CD4-positive, alpha-beta memory T cell (primary cell): ENCODE measurements around the gene SRPK1. TPM values are rescaled to one million over a fixed set of nuclear protein-coding genes. Genes with fewer than 3 reads are reported as not detected.
A peak's percentile ranks its signal among the peaks of the same experiment; 100 is the strongest.

ENCODE experiments used
- CTCF ChIA-PET: fragments of 350-600 bp; sonication (Branson Sonifier 250); formaldehyde crosslinking; loops from one replicate; lab custom pipeline; 2021; ENCODE audit warnings: inconsistent platforms; ENCODE audit not compliant: partially characterized antibody; lab: Charles Lee
- POLR2A ChIA-PET: fragments of 350-600 bp; sonication (Branson Sonifier 250); formaldehyde crosslinking; loops from one replicate; lab custom pipeline; 2021; ENCODE audit not compliant: partially characterized antibody; lab: Charles Lee
- DNase-seq, 5 donors: peaks; one replicate each; pipeline versions ENCODE4 v3.0.0 to v3.0.0-alpha.2; 2020 to 2022; ENCODE audit warnings: mixed read lengths in 1 of 5
- H3K27ac ChIP-seq: one replicate; pipeline ENCODE4 v1.7.0; 2013; ENCODE audit warnings: low read depth, low read length
- H3K27me3 ChIP-seq: 2 replicates; pipeline ENCODE4 v1.7.0; 2013; ENCODE audit warnings: mild to moderate bottlenecking, low read length, moderate library complexity; ENCODE audit not compliant: insufficient read depth
- H3K36me3 ChIP-seq: 2 replicates; pipeline ENCODE4 v1.7.0; 2013; ENCODE audit warnings: mild to moderate bottlenecking, low read length, moderate library complexity; ENCODE audit not compliant: insufficient read depth
- H3K4me1 ChIP-seq: 2 replicates; pipeline ENCODE4 v1.7.0; 2013; ENCODE audit warnings: mild to moderate bottlenecking, low read length, moderate library complexity; ENCODE audit not compliant: insufficient read depth
- H3K4me3 ChIP-seq, 2 donors: one replicate each; pipeline ENCODE4 v1.7.0; 2013; ENCODE audit warnings: low read length in 2 of 2, mild to moderate bottlenecking in 1 of 2
- H3K9me3 ChIP-seq, 2 donors: one replicate each; pipeline ENCODE4 v1.7.0; 2013; ENCODE audit warnings: low read length in 2 of 2, control low read depth in 1 of 2; ENCODE audit not compliant: control insufficient read depth in 1 of 2
- H3K27ac Mint-ChIP-seq, 7 donors: one replicate each; pipeline ENCODE4 v1.8.0; 2020 to 2021; ENCODE audit warnings: mixed read lengths in 7 of 7, mild to moderate bottlenecking in 6 of 7, inconsistent platforms in 3 of 7, moderate library complexity in 3 of 7
- H3K27me3 Mint-ChIP-seq, 2 donors: one replicate each; pipeline ENCODE4 v1.8.0; 2020 to 2021; ENCODE audit warnings: mixed read lengths in 2 of 2
- H3K36me3 Mint-ChIP-seq, 2 donors: one replicate each; pipeline ENCODE4 v1.8.0; 2020 to 2021; ENCODE audit warnings: mixed read lengths in 2 of 2, inconsistent platforms in 1 of 2, mild to moderate bottlenecking in 1 of 2
- H3K4me1 Mint-ChIP-seq, 4 donors: one replicate each; pipeline ENCODE4 v1.8.0; 2020 to 2021; ENCODE audit warnings: mixed read lengths in 4 of 4, mild to moderate bottlenecking in 1 of 4
- H3K4me3 Mint-ChIP-seq, 8 donors: one replicate each; pipeline ENCODE4 v1.8.0; 2020 to 2021; ENCODE audit warnings: mixed read lengths in 8 of 8, mild to moderate bottlenecking in 7 of 8, moderate library complexity in 6 of 8, inconsistent platforms in 3 of 8
- H3K9me3 Mint-ChIP-seq, 8 donors: one replicate each; pipeline ENCODE4 v1.8.0; 2020 to 2021; ENCODE audit warnings: mixed read lengths in 8 of 8, mild to moderate bottlenecking in 5 of 8, inconsistent platforms in 3 of 8, moderate library complexity in 1 of 8
- intact Hi-C: fragments of 100-400 bp; cut with micrococcal nuclease; formaldehyde crosslinking; loops from one replicate; pipeline ENCODE4 v1.15.1; 2023
- polyA plus RNA-seq, 2 donors: library from polyadenylated mRNA; unstranded; fragments of 300-500 nt; fragmentation: Illumina TruSeq; gene quantifications; one replicate each; pipeline ENCODE4 v1.2.3, GENCODE V29; 2021
- total RNA-seq, 2 experiments: library from RNA; stranded (reverse); gene quantifications; one replicate each; pipeline ENCODE4 v1.2.3, GENCODE V29; 2021

SRPK1 gene
- total RNA-seq (10 to 100 TPM; 47.6 to 52.0 TPM), polyA plus RNA-seq (10 to 100 TPM; 51.2 to 57.5 TPM)

DNA sequence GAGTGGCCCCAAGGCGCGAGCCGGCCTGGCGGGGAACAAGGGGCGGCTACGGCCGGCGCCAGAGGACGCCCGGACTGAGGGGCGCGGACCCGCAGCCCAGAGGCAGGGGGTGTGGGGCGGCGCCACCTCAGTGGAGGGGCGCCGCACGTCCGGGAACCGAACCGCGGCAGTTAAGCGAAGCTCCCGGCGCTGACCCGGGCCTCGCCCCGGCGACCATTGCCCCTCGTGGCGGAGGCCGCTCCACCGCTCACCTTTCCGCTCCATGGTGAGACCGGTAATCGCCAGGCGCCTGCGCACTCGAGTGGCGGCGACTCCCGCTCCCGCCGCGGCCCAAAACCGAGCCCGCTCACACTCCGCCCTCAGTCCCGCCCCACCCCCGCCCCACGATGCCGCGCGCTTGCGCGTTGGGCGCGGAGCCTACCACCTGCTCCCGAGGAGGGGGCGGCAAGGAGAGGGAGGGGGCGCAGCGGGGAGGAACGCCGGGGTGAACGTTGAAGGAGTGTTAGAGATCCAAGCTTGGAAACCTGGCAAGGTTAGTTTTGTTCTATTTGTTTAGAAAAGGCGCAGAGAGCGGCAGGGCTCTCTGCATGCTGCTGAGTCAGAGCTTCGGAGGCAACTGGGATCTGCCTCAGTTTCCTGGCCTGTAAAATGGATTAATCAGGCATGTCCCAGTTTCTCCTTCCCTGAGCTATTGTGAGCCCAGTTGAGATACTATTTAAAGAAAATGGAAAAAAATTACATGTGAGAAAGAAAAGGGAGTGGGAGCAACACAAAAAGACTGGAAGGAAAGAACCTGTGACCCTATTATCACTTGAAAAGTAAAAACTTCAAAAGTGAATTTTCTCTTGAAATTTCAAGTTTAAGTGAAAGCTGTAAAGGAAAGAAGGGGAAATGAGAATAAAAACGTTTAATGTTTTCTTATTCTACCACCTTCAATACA lies at the start of gene SRPK1:
Gene SRPK1, minus strand, starts transcription at position 306 of the 940 bp plus-strand sequence. Its CDS starts 42 bp downstream, at position 264.
- ChIA-PET CTCF (interaction anchor here (1.0 to 1.1 kb wide), 2 partner anchors 201 to 439 kb away, joined by 3 read pairs; no protein-coding TSS in a partner anchor), POLR2A (interaction anchor here (0.7 to 3.2 kb wide), 4 partner anchors 10 to 174 kb away, joined by 3 to 17 read pairs (median 4); partner anchors contain the start of gene MAPK14)
- H3K27me3 ChIP-seq, result no peaks in the 10 kb centered on the region
- intact Hi-C loops, result loop anchor here (2.0 kb wide), 1 partner anchor 106 kb away; the partner anchor contains the start of gene MAPK14
- H3K27ac ChIP-seq, result peak within 1 kb of the TSS; percentile 68
- Mint-ChIP-seq H3K36me3 (peaks cover 0 to 13% of the 10 kb centered on the region in 2 donors), H3K4me3 (peak within 1 kb of the TSS; percentile 91 to 100 (median 98)), H3K27ac (peak within 1 kb of the TSS; percentile 89 to 98 (median 95)), H3K9me3 (no peaks in the 10 kb centered on the region), H3K27me3 (no peaks in the 10 kb centered on the region), H3K4me1 (peaks cover 27 to 47% (median 36%) of the 10 kb centered on the region in 4 donors)
- peaks cover 44% of the 10 kb centered on the region for H3K4me1 ChIP-seq
- H3K9me3 ChIP-seq, result no peaks in the 10 kb centered on the region
- no peaks in the 10 kb centered on the region for H3K36me3 ChIP-seq
- peak; percentile 75 to 81 (median 78) for DNase-seq
- peak within 1 kb of the TSS; percentile 82 to 97 for H3K4me3 ChIP-seq

DNA sequence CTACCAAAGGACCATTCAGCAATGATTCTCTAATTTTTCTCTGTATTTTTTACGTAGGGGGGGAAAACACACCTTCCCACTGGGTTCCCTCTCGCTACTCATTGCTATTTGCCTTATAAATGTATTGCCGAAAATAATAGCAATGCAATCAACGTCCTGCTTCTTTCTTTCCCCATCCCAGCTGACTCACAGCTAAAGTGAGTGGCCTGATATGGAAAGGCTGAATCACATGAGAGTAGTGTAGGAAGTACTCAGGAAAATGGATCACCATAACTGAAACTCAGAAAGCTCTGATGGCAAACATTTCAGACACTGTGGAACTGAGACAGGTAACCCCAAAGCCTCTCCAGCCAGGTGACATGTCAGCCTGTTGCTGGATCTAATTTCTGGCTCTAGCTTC lies 49.3 kb upstream of the SRPK1 start:
- no peak for DNase-seq
- Histone ChIP-seq H3K4me3 (no peak overlapping the region), H3K9me3 (no peaks in the 10 kb centered on the region), H3K27ac (no peak overlapping the region), H3K4me1 (no peaks in the 10 kb centered on the region), H3K36me3 (no peaks in the 10 kb centered on the region), H3K27me3 (no peaks in the 10 kb centered on the region)
- H3K27me3 Mint-ChIP-seq, result no peaks in the 10 kb centered on the region
- H3K9me3 Mint-ChIP-seq, result no peaks in the 10 kb centered on the region
- H3K4me3 Mint-ChIP-seq, result no peak overlapping the region
- ChIA-PET CTCF (no interaction called here), POLR2A (no interaction called here)
- H3K36me3 Mint-ChIP-seq, result no peaks in the 10 kb centered on the region
- intact Hi-C loops, result no loop called here
- peaks cover 0 to 2% (median 0%) of the 10 kb centered on the region in 4 donors for H3K4me1 Mint-ChIP-seq
- H3K27ac Mint-ChIP-seq, result no peak overlapping the region

- Histone ChIP-seq H3K4me1 (no peaks in the 10 kb centered on the region), H3K9me3 (no peaks in the 10 kb centered on the region), H3K27ac (no peak overlapping the region), H3K36me3 (no peaks in the 10 kb centered on the region), H3K4me3 (no peak overlapping the region), H3K27me3 (no peaks in the 10 kb centered on the region)
- H3K4me3 Mint-ChIP-seq, result no peak overlapping the region
- H3K27ac Mint-ChIP-seq, result no peak overlapping the region
- intact Hi-C loops, result no loop called here
- H3K36me3 Mint-ChIP-seq, result no peaks in the 10 kb centered on the region
- ChIA-PET CTCF (no interaction called here), POLR2A (no interaction called here)
- no peaks in the 10 kb centered on the region for H3K27me3 Mint-ChIP-seq
- DNase-seq, result no peak
- H3K4me1 Mint-ChIP-seq, result peaks cover 0 to 2% (median 0%) of the 10 kb centered on the region in 4 donors
- H3K9me3 Mint-ChIP-seq, result no peaks in the 10 kb centered on the region
Observed at GRCh38 chr6:35969646-35970045, 48.7 kb upstream of the SRPK1 start.

DNA sequence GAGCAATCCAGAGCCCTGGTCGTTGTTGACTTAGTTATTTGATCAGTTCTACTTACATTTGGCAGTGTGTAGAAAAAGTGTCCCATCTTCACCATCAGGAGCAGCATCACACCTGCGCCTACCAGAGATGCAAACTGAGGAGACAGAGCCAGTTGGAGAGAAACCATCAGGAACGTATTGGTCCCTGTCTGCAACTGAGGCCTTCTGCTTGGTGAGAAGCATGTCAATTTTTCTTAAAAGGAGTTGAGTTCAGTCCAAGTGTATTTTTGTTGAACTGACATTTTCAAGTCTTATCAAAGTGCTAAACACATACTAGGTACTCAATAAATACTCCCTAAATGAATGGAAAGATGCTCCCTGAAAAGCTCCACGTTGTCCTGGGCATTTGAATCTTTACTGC lies 47.9 kb upstream of the SRPK1 start:
- H3K9me3 Mint-ChIP-seq, result no peaks in the 10 kb centered on the region
- ChIA-PET POLR2A (no interaction called here), CTCF (no interaction called here)
- DNase-seq, result no peak
- Histone ChIP-seq H3K9me3 (no peaks in the 10 kb centered on the region), H3K4me1 (no peaks in the 10 kb centered on the region), H3K27me3 (no peaks in the 10 kb centered on the region), H3K27ac (no peak overlapping the region), H3K36me3 (no peaks in the 10 kb centered on the region), H3K4me3 (no peak overlapping the region)
- intact Hi-C loops, result no loop called here
- no peaks in the 10 kb centered on the region for H3K36me3 Mint-ChIP-seq
- H3K4me1 Mint-ChIP-seq, result peaks cover 0 to 2% (median 0%) of the 10 kb centered on the region in 4 donors
- H3K4me3 Mint-ChIP-seq, result no peak overlapping the region
- no peaks in the 10 kb centered on the region for H3K27me3 Mint-ChIP-seq
- no peak overlapping the region for H3K27ac Mint-ChIP-seq

- H3K36me3 Mint-ChIP-seq, result no peaks in the 10 kb centered on the region
- no peak overlapping the region for H3K4me3 Mint-ChIP-seq
- CTCF ChIA-PET, result interaction anchor here (1.5 kb wide), 1 partner anchor 10 kb away, joined by 4 read pairs; no protein-coding TSS in a partner anchor
- H3K9me3 Mint-ChIP-seq, result no peaks in the 10 kb centered on the region
- Histone ChIP-seq H3K27me3 (no peaks in the 10 kb centered on the region), H3K27ac (no peak overlapping the region), H3K4me3 (no peak overlapping the region), H3K4me1 (no peaks in the 10 kb centered on the region), H3K36me3 (no peaks in the 10 kb centered on the region), H3K9me3 (no peaks in the 10 kb centered on the region)
- POLR2A ChIA-PET, result no interaction called here
- DNase-seq, result no peak
- peaks cover 3 to 5% of the 10 kb centered on the region in 2 donors for H3K27me3 Mint-ChIP-seq
- no peaks in the 10 kb centered on the region for H3K4me1 Mint-ChIP-seq
- H3K27ac Mint-ChIP-seq, result no peak overlapping the region
- intact Hi-C loops, result no loop called here
Observed at GRCh38 chr6:35967076-35967774, 46.3 kb upstream of the SRPK1 start.

DNA sequence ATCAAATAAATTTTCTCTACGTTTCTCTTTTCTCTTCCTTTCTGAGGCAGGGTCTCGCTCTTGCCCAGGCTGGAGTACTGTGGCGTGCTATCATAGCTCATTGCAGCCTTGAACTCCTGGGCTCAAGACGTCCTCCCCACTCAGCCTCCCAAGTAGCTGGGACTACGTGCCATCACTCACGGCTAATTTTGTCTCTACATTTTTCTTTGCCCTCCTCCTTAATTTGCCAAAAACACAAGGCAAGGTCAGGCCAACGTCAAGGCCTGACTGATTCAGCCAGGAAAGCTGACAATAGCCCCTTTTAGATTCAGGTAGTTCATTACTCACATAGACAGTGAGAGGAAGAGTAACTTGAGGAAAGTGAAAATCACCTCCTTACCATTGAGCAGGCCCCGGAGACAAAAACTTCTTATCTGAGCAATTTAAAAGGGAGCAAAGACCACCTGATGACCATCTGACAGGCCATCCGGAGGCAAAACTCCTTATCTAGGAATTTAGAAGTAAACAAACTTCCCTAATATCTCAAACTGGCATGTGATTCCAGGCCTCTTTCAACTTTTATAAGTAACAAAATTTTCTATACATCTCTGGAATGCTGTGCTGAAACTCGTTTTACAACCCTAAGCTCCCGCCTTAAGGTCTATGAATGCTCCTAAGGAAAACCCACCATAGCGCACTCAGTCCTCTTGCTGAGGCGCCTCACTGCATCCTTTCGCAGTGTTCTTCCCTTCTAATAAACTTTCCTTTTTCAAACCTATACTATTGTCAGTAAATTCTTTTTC lies 42.1 kb upstream of the SRPK1 start:
- Mint-ChIP-seq H3K36me3 (no peaks in the 10 kb centered on the region), H3K9me3 (no peaks in the 10 kb centered on the region), H3K4me1 (no peaks in the 10 kb centered on the region), H3K4me3 (no peak overlapping the region), H3K27ac (no peak overlapping the region), H3K27me3 (peaks cover 12 to 26% of the 10 kb centered on the region in 2 donors)
- DNase-seq, result no peak
- CTCF ChIA-PET, result no interaction called here
- no peak overlapping the region for H3K27ac ChIP-seq
- POLR2A ChIA-PET, result no interaction called here
- intact Hi-C loops, result no loop called here
- no peaks in the 10 kb centered on the region for H3K4me1 ChIP-seq
- no peak overlapping the region for H3K4me3 ChIP-seq
- peaks cover 6% of the 10 kb centered on the region for H3K27me3 ChIP-seq
- H3K36me3 ChIP-seq, result no peaks in the 10 kb centered on the region
- H3K9me3 ChIP-seq, result no peaks in the 10 kb centered on the region
